ENCODE measurements around the gene NXPH4.

The NXPH4 gene

DNA sequence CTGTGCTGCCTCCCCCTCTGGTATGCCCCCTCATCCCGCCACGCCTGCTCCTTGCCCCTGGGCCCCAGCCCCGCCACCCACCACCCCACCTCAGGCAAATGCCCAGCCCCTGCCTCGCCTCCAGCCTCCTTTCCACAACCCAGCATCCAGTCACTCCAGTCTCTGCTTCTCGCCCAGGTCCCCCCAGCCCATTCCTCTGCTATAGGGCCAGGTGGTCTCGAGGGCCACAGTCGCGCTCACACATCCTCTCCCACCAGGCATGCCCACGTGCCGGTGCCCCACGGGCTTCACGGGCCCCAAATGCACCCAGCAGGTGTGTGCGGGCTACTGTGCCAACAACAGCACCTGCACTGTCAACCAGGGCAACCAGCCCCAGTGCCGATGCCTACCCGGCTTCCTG lies 6.1 kb upstream of the NXPH4 start:
- TF ChIP-seq, protein P1, sequence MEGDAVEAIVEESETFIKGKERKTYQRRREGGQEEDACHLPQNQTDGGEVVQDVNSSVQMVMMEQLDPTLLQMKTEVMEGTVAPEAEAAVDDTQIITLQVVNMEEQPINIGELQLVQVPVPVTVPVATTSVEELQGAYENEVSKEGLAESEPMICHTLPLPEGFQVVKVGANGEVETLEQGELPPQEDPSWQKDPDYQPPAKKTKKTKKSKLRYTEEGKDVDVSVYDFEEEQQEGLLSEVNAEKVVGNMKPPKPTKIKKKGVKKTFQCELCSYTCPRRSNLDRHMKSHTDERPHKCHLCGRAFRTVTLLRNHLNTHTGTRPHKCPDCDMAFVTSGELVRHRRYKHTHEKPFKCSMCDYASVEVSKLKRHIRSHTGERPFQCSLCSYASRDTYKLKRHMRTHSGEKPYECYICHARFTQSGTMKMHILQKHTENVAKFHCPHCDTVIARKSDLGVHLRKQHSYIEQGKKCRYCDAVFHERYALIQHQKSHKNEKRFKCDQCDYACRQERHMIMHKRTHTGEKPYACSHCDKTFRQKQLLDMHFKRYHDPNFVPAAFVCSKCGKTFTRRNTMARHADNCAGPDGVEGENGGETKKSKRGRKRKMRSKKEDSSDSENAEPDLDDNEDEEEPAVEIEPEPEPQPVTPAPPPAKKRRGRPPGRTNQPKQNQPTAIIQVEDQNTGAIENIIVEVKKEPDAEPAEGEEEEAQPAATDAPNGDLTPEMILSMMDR (conservative IDR thresholded peaks at IDR 0.05), result no peak
- TF ChIP-seq ZFX (IDR thresholded peaks at IDR 0.05), result no peak
- no peak overlapping the region for H3K27ac ChIP-seq

DNA sequence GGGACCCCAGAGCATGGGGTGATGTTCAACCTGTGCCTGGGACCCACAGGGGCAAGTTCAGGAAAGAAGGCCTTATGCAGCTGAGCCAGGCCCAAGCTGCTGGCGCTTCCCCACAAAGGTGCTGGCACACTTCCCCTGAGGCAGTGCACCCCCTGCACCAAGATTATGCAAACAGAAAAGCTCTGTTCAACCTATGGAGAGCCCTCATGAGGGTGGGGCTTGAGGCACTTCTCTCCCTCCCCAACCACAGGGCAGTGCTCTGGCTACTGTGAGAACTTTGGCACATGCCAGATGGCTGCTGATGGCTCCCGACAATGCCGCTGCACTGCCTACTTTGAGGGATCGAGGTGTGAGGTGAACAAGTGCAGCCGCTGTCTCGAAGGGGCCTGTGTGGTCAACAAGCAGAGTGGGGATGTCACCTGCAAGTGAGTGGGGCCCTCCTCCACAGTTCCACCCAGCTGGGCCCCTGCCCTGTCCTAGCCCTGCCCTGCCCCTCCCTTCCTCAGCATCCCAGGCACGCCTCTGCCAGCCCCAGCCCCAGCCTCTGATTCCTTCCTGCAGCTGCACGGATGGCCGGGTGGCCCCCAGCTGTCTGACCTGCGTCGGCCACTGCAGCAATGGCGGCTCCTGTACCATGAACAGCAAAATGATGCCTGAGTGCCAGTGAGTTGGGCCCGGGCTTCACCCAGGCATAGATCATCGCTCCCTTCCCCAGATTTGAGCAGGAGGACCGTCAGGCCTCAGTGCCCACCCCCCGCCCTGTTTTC lies 5.5 kb upstream of the NXPH4 start:
- TF ChIP-seq, protein P1 (conservative IDR thresholded peaks at IDR 0.05), result no peak
- no peak for TF ChIP-seq ZFX (IDR thresholded peaks at IDR 0.05)
- H3K27ac ChIP-seq, result no peak overlapping the region

DNA sequence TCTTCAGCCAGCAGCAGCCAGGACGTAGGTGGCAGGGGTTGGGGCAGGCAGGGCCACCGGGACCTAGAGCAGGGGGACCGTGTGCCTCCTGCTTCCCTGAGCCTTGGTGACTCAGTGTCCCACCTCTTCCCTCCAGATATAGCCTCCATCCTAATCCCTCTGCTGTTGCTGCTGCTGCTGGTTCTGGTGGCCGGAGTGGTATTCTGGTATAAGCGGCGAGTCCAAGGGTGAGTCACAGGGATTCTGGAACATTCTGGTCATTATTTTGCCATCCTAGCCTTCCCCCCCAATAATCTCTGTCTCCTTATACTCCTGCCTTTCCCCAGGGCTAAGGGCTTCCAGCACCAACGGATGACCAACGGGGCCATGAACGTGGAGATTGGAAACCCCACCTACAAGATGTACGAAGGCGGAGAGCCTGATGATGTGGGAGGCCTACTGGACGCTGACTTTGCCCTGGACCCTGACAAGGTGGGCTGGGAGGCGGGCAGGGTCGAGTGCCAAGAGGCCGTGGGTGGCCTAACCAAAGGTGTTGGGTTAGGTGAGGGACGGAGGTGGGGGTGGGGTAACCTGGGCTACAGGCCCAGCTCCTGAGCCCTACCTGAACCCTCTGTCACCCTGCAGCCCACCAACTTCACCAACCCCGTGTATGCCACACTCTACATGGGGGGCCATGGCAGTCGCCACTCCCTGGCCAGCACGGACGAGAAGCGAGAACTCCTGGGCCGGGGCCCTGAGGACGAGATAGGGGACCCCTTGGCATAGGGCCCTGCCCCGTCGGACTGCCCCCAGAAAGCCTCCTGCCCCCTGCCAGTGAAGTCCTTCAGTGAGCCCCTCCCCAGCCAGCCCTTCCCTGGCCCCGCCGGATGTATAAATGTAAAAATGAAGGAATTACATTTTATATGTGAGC lies 4.5 kb upstream of the NXPH4 start:
- TF ChIP-seq, protein P1 (conservative IDR thresholded peaks at IDR 0.05), result no peak
- TF ChIP-seq ZFX (IDR thresholded peaks at IDR 0.05), result no peak
- H3K27ac ChIP-seq, result no peak overlapping the region

DNA sequence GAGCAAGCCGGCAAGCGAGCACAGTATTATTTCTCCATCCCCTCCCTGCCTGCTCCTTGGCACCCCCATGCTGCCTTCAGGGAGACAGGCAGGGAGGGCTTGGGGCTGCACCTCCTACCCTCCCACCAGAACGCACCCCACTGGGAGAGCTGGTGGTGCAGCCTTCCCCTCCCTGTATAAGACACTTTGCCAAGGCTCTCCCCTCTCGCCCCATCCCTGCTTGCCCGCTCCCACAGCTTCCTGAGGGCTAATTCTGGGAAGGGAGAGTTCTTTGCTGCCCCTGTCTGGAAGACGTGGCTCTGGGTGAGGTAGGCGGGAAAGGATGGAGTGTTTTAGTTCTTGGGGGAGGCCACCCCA lies 3.9 kb upstream of the NXPH4 start:
- H3K27ac ChIP-seq, result no peak overlapping the region
- no peak for TF ChIP-seq ZFX (IDR thresholded peaks at IDR 0.05)
- TF ChIP-seq, protein P1 (conservative IDR thresholded peaks at IDR 0.05), result no peak

GRCh38 chr12:57213058-57213715 lies 3.4 kb upstream of the NXPH4 start:
- H3K27ac ChIP-seq, result peak overlapping the region; percentile 17; the same call in 1 of the 2 replicates
- TF ChIP-seq ZFX (IDR thresholded peaks at IDR 0.05), result no peak
- TF ChIP-seq, protein P1 (conservative IDR thresholded peaks at IDR 0.05), result peak; percentile 95

DNA sequence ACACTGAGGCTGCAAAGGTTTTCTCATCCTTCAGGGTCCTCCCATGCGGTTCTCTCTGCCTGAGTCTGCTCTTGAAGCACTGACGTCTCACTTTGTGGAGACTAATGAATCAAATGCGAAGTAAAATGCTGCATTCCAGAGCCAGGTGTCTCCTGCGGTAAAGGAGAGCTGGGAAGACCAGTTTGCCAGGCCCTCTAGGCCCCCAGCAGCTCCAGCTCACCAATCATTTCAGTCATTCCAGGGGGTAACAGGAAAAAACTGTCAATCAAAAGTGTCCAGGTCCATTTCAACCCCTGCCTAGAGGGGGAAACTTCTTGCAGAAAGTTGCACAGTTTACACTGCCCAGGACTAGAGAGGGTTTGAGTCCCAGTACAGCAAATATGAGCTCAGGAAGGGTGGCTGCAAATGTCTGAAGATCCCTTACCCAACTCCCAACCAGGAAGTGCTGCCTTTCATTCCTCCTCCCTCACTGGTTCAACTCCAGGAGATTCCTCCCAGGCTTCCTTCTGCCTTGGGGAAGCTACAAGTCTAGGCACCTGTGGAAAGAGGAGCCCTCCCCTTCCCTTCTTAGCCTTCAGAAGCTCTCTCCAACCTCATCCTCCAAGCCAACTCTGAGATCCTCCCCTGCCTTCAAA lies 2.7 kb upstream of the NXPH4 start:
- H3K27ac ChIP-seq, result peak overlapping the region; percentile 17; the same call in 1 of the 2 replicates
- TF ChIP-seq ZFX (IDR thresholded peaks at IDR 0.05), result no peak
- TF ChIP-seq, protein P1 (conservative IDR thresholded peaks at IDR 0.05), result no peak
